Esophagus squamous epithelium (tissue), 4 donors: ENCODE measurements around the gene ZBTB48.

Experiments used
- CTCF ChIP-seq, 6 experiments: fragments of 450-650 bp in 4 of 6; fragments of 200-600 bp in 2 of 6; sonication (generic) in 2 of 6; IDR thresholded peaks; one replicate each; pipeline ENCODE4 v1.5.1; 2016 to 2019; ENCODE audit warnings: antibody characterized with exemption in 6 of 6, mild to moderate bottlenecking in 4 of 6, moderate library complexity in 4 of 6
- POLR2A ChIP-seq, 4 donors: fragments of 450-650 bp; IDR thresholded peaks; one replicate each; pipeline ENCODE4 v1.6.1; 2017; ENCODE audit warnings: antibody characterized with exemption in 4 of 4, mild to moderate bottlenecking in 4 of 4, moderate library complexity in 3 of 4

GRCh38 chr1:6546326-6546725 is 33.5 kb upstream of the ZBTB48 start:
- TF ChIP-seq POLR2A (IDR thresholded peaks at IDR 0.05): no peak
- no peak for TF ChIP-seq CTCF (IDR thresholded peaks at IDR 0.05)
